Measurements from ENCODE around the gene CELA1. TPM values are rescaled to one million over a fixed set of nuclear protein-coding genes. Genes with fewer than 3 reads are reported as not detected.

CELA1 gene
- polyA plus RNA-seq, 3 donors: 0.67 to 3.0 TPM; not detected in 1

DNA sequence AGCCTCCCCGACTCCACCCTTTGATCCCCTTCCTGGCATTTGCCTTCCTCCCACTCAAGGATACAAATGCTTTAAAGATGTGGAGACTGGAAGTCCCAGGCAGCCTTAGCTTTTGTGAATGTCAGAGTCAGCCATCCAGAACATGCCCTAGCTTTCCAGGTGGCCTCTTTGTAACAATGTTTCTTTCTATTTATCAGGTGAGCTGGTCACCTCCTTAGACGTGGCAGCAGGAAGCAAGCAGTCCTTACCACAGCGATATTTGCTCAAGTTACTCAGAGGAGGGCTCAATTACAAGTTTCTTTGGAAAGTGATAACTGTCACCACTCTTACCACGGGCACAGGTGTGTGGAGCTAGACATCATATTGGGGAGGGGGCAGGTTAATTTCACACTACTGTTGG lies 39.9 kb upstream of the CELA1 start:
- Histone ChIP-seq H3K27me3 (ENCODE audit: control insufficient read depth in 2 of 2, insufficient read depth in 2 of 2, low read length in 2 of 2) (no peaks in the 10 kb centered on the region), H3K4me3 (replicated peaks in 1 of 3; ENCODE audit: low read depth in 2 of 3, low read length in 3 of 3) (no peak overlapping the region), H3K4me1 (ENCODE audit: control insufficient read depth in 1 of 2, insufficient read depth in 2 of 2, low read length in 2 of 2) (peaks cover 34 to 41% of the 10 kb centered on the region in 2 donors), H3K36me3 (replicated peaks in 1 of 2; ENCODE audit: control insufficient read depth in 1 of 2, insufficient read depth in 2 of 2, low read length in 2 of 2) (peaks cover 17 to 33% of the 10 kb centered on the region in 2 donors), H2AFZ (ENCODE audit: insufficient read depth, low read depth, low read length, poor library complexity, severe bottlenecking) (no peak overlapping the region), H3K79me2 (ENCODE audit: insufficient read depth, low read length) (peaks cover 2% of the 10 kb centered on the region), H3K4me2 (replicated peaks; ENCODE audit: extremely low read depth, low read length, poor library complexity, severe bottlenecking) (no peak overlapping the region), H3K9ac (ENCODE audit: insufficient read depth, low read length, poor library complexity, severe bottlenecking) (no peak overlapping the region), H3K9me3 (replicated peaks in 1 of 2; ENCODE audit: control insufficient read depth in 1 of 2, insufficient read depth in 1 of 2, low read length in 2 of 2) (no peaks in the 10 kb centered on the region), H4K20me1 (ENCODE audit: insufficient read depth, low read length) (no peaks in the 10 kb centered on the region), H3K27ac (ENCODE audit: low read depth in 1 of 2, low read length in 2 of 2) (no peak overlapping the region)
- intact Hi-C loops (cut with micrococcal nuclease): no loop called here
- Mint-ChIP-seq H3K27ac (no peak overlapping the region), H3K27me3 (ENCODE audit: low read depth in 3 of 3) (peaks cover 1 to 5% (median 3%) of the 10 kb centered on the region in 3 donors), H3K4me3 (no peak overlapping the region), H3K36me3 (peaks cover 39 to 44% of the 10 kb centered on the region in 2 donors), H3K9me3 (no peaks in the 10 kb centered on the region), H3K4me1 (peaks cover 37% of the 10 kb centered on the region)
- DNase-seq: no peak
- TF ChIP-seq, protein P1, sequence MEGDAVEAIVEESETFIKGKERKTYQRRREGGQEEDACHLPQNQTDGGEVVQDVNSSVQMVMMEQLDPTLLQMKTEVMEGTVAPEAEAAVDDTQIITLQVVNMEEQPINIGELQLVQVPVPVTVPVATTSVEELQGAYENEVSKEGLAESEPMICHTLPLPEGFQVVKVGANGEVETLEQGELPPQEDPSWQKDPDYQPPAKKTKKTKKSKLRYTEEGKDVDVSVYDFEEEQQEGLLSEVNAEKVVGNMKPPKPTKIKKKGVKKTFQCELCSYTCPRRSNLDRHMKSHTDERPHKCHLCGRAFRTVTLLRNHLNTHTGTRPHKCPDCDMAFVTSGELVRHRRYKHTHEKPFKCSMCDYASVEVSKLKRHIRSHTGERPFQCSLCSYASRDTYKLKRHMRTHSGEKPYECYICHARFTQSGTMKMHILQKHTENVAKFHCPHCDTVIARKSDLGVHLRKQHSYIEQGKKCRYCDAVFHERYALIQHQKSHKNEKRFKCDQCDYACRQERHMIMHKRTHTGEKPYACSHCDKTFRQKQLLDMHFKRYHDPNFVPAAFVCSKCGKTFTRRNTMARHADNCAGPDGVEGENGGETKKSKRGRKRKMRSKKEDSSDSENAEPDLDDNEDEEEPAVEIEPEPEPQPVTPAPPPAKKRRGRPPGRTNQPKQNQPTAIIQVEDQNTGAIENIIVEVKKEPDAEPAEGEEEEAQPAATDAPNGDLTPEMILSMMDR (IDR thresholded peaks at IDR 0.05): no peak
- WGBS (ENCODE audit: insufficient coverage): 57% methylated on average over 1 of the region's 4 CpGs

DNA sequence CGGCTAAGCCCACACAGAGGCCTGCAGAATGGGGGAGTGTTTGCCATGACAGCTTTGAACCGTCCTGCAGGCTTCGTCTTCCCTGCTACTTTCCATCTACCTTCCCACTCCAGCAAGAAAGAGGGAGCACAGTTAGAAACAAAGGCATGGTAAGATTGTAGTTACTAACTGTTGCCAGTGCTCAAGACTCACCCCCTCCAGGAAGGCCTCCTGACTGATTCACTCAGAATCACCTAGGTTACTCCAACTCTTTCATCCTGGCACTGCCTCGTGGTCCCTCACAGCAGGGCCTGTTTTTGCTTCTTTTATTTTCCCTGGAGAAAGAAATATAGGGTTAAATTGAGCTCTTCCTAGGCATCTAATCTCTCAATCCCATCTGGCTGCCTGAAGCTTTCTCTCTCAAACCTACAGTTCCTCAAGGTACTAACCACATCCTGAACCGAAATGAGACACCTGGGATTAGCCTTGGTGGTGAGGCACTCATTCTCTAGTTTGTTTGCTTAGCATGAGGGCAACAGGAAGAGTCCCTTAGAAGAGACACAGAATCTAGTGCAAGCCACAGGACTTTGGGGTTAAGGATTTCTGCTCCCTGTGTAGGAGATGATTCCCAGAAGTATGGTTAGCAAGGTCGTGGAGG lies 36.9 kb upstream of the CELA1 start:
- peaks cover 2% of the 10 kb centered on the region for H3K79me2 ChIP-seq (ENCODE audit: insufficient read depth, low read length)
- H3K9me3 ChIP-seq (replicated peaks in 1 of 2; ENCODE audit: control insufficient read depth in 1 of 2, insufficient read depth in 1 of 2, low read length in 2 of 2): no peaks in the 10 kb centered on the region
- no peak overlapping the region for H2AFZ ChIP-seq (ENCODE audit: insufficient read depth, low read depth, low read length, poor library complexity, severe bottlenecking)
- H3K4me1 ChIP-seq (ENCODE audit: control insufficient read depth in 1 of 2, insufficient read depth in 2 of 2, low read length in 2 of 2): peaks cover 11% of the 10 kb centered on the region in 2 donors
- no peak overlapping the region for H3K27ac ChIP-seq (ENCODE audit: low read depth in 1 of 2, low read length in 2 of 2)
- H3K4me3 Mint-ChIP-seq: no peak overlapping the region
- WGBS (ENCODE audit: insufficient coverage): 20% methylated on average over 1 of the region's 6 CpGs
- peaks cover 6% of the 10 kb centered on the region for H4K20me1 ChIP-seq (ENCODE audit: insufficient read depth, low read length)
- DNase-seq: no peak
- peaks cover 67% of the 10 kb centered on the region in 2 donors for H3K36me3 Mint-ChIP-seq
- no peaks in the 10 kb centered on the region for H3K27me3 ChIP-seq (ENCODE audit: control insufficient read depth in 2 of 2, insufficient read depth in 2 of 2, low read length in 2 of 2)
- H3K27ac Mint-ChIP-seq: no peak overlapping the region
- peaks cover 34 to 59% of the 10 kb centered on the region in 2 donors for H3K36me3 ChIP-seq (replicated peaks in 1 of 2; ENCODE audit: control insufficient read depth in 1 of 2, insufficient read depth in 2 of 2, low read length in 2 of 2)
- intact Hi-C loops (cut with micrococcal nuclease): no loop called here
- H3K4me1 Mint-ChIP-seq: peaks cover 15% of the 10 kb centered on the region
- H3K27me3 Mint-ChIP-seq (ENCODE audit: low read depth in 3 of 3): peaks cover 0 to 6% (median 1%) of the 10 kb centered on the region in 3 donors
- H3K9me3 Mint-ChIP-seq: no peaks in the 10 kb centered on the region
- TF ChIP-seq, protein P1 (IDR thresholded peaks at IDR 0.05): no peak
- no peak overlapping the region for H3K4me3 ChIP-seq (replicated peaks in 1 of 3; ENCODE audit: low read depth in 2 of 3, low read length in 3 of 3)
- no peak overlapping the region for H3K9ac ChIP-seq (ENCODE audit: insufficient read depth, low read length, poor library complexity, severe bottlenecking)
- no peak overlapping the region for H3K4me2 ChIP-seq (replicated peaks; ENCODE audit: extremely low read depth, low read length, poor library complexity, severe bottlenecking)

Measured in CD14-positive monocyte (primary cell).